ENCODE results near the gene CTDSP1. TPM values are rescaled to one million over a fixed set of nuclear protein-coding genes. Genes with fewer than 3 reads are reported as not detected.

CTDSP1 gene
- polyA plus RNA-seq, 1 donor from 2014 or later: 0.97 TPM

GRCh38 chr2:218398437-218399390 lies 954 bp upstream of the CTDSP1 start:
- Histone ChIP-seq H3F3A (ENCODE audit: insufficient read depth, low read length, poor library complexity, severe bottlenecking) (no peaks in the 10 kb centered on the region), H3K9me2 (ENCODE audit: insufficient read depth, low read length) (no peaks in the 10 kb centered on the region), H3K36me3 (ENCODE audit: insufficient read depth, low read length) (no peaks in the 10 kb centered on the region), H3K27me3 (ENCODE audit: insufficient read depth, low read depth, low read length) (peaks cover 33% of the 10 kb centered on the region), H3K9ac (ENCODE audit: low read length) (no peak overlapping the region), H3K27ac (ENCODE audit: low read length) (no peak overlapping the region), H3K9me3 (ENCODE audit: low read length) (no peaks in the 10 kb centered on the region), H3K4me2 (ENCODE audit: low read length) (no peak overlapping the region), H4K20me1 (ENCODE audit: insufficient read depth) (no peaks in the 10 kb centered on the region), H3K4me3 (ENCODE audit: low read length) (peak overlapping the region; percentile 81), H3K79me2 (replicated peaks; ENCODE audit: insufficient read depth, low read length) (no peaks in the 10 kb centered on the region), H2AFZ (ENCODE audit: low read depth, low read length) (no peak overlapping the region)
- TF ChIP-seq EZH2 (IDR thresholded peaks at IDR 0.05; ENCODE audit: borderline replicate concordance, insufficient read depth, low read length, poor library complexity, severe bottlenecking) (peak; percentile 75), TAF1 (IDR thresholded peaks at IDR 0.05; ENCODE audit: low read depth) (no peak), EP300 (conservative IDR thresholded peaks at IDR 0.05; ENCODE audit: poor library complexity, severe bottlenecking) (no peak)

- Histone ChIP-seq H3K4me3 (ENCODE audit: low read length) (peak overlapping the region; percentile 81), H2AFZ (ENCODE audit: low read depth, low read length) (no peak overlapping the region), H3K36me3 (ENCODE audit: insufficient read depth, low read length) (no peaks in the 10 kb centered on the region), H3K27ac (ENCODE audit: low read length) (no peak overlapping the region), H3K4me2 (ENCODE audit: low read length) (no peak overlapping the region), H3F3A (ENCODE audit: insufficient read depth, low read length, poor library complexity, severe bottlenecking) (no peaks in the 10 kb centered on the region), H3K9me3 (ENCODE audit: low read length) (no peaks in the 10 kb centered on the region), H3K9me2 (ENCODE audit: insufficient read depth, low read length) (no peaks in the 10 kb centered on the region), H3K9ac (ENCODE audit: low read length) (peak overlapping the region; percentile 45), H4K20me1 (ENCODE audit: insufficient read depth) (no peaks in the 10 kb centered on the region), H3K79me2 (replicated peaks; ENCODE audit: insufficient read depth, low read length) (no peaks in the 10 kb centered on the region), H3K27me3 (ENCODE audit: insufficient read depth, low read depth, low read length) (peaks cover 33% of the 10 kb centered on the region)
- TF ChIP-seq POLR2AphosphoS5 (IDR thresholded peaks at IDR 0.05): no peak
Measured at GRCh38 chr2:218400167-218400929, 680 bp downstream of the CTDSP1 start.

DNA sequence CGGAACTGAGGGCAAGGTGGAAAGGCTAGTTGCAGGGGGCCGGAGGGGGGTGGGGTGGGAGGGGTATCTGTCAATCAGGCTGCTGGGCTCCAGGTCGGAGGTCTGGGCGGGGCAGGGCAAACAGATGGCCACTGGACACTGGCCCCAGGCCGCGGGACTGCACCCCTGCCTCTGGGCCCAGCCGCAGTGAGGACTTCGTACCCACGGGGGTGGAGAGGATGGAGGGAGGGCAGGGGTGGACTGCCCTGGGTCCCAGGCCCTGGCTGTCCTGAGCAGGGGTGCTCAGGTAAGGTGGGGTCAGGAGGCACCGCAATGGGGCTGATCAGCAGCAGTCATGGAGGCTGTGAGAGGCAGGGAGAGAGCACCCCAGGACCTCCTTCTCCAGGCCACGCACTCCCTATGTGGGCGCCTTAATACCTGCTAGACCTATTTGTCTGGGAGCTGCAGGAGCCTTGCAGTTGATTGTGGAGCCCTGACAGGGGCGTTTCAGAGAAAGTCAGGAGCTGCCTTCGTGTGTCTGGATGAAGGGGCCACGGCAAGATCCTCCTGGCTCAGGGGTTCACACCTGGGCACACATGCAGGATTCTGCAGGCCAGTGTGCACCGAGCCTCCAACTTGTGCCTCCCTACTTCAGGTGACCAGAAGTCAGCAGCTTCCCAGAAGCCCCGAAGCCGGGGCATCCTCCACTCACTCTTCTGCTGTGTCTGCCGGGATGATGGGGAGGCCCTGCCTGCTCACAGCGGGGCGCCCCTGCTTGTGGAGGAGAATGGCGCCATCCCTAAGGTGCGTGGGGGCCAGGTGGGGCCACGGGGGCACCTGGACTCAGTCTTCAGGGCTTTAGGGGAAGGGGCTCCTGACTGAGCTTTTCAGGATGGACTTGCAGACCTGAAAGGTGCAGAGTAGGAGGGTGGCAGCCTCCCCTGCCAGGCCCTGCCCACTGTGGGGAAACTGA lies 1.5 kb downstream of the CTDSP1 start:
- no peak overlapping the region for H3K9ac ChIP-seq (ENCODE audit: low read length)
- no peaks in the 10 kb centered on the region for H3F3A ChIP-seq (ENCODE audit: insufficient read depth, low read length, poor library complexity, severe bottlenecking)
- no peak for TF ChIP-seq MXI1 (conservative IDR thresholded peaks at IDR 0.05; ENCODE audit: poor library complexity, severe bottlenecking)
- no peak for TF ChIP-seq POLR2AphosphoS5 (IDR thresholded peaks at IDR 0.05)
- no peak for TF ChIP-seq TAF1 (IDR thresholded peaks at IDR 0.05; ENCODE audit: low read depth)
- no peak for TF ChIP-seq EZH2 (IDR thresholded peaks at IDR 0.05; ENCODE audit: borderline replicate concordance, insufficient read depth, low read length, poor library complexity, severe bottlenecking)
- TF ChIP-seq SMC3 (conservative IDR thresholded peaks at IDR 0.05; ENCODE audit: poor library complexity): no peak
- no peak for TF ChIP-seq RAD21 (conservative IDR thresholded peaks at IDR 0.05)
- no peak for TF ChIP-seq CTCF (IDR thresholded peaks at IDR 0.05; ENCODE audit: poor library complexity, severe bottlenecking)
- no peak for TF ChIP-seq EP300 (conservative IDR thresholded peaks at IDR 0.05; ENCODE audit: poor library complexity, severe bottlenecking)
- no peak for TF ChIP-seq REST (IDR thresholded peaks at IDR 0.05; ENCODE audit: borderline replicate concordance)
- H3K79me2 ChIP-seq (replicated peaks; ENCODE audit: insufficient read depth, low read length): no peaks in the 10 kb centered on the region
- H3K9me2 ChIP-seq (ENCODE audit: insufficient read depth, low read length): no peaks in the 10 kb centered on the region
- no peaks in the 10 kb centered on the region for H3K36me3 ChIP-seq (ENCODE audit: insufficient read depth, low read length)
- H4K20me1 ChIP-seq (ENCODE audit: insufficient read depth): no peaks in the 10 kb centered on the region
- peak overlapping the region; percentile 19 for H3K4me2 ChIP-seq (ENCODE audit: low read length)
- H3K9me3 ChIP-seq (ENCODE audit: low read length): no peaks in the 10 kb centered on the region
- no peak overlapping the region for H2AFZ ChIP-seq (ENCODE audit: low read depth, low read length)
- peaks cover 33% of the 10 kb centered on the region for H3K27me3 ChIP-seq (ENCODE audit: insufficient read depth, low read depth, low read length)
- peak overlapping the region; percentile 81 for H3K4me3 ChIP-seq (ENCODE audit: low read length)
- no peak overlapping the region for H3K27ac ChIP-seq (ENCODE audit: low read length)
